Stomach (tissue), 9 donors: Measurements from ENCODE around the gene METTL24. TPM values are rescaled to one million over a fixed set of nuclear protein-coding genes. Genes with fewer than 3 reads are reported as not detected.

Experiments
- DNase-seq, 2 donors: peaks; one replicate each; pipeline versions ENCODE4 v3.0.0 to v3.0.0-alpha.2; 2013 to 2019
- H3K27ac ChIP-seq, 5 donors: fragments of 200-600 bp in 4 of 5; sonication (generic) in 4 of 5; one replicate each; pipeline ENCODE4 v1.5.1; 2013 to 2019; ENCODE audit warnings: mild to moderate bottlenecking in 1 of 5, moderate library complexity in 1 of 5
- H3K27me3 ChIP-seq, 3 donors: fragments of 200-600 bp; sonication (generic); one replicate each; pipeline ENCODE4 v1.5.1; 2017 to 2019; ENCODE audit warnings: mixed run types in 1 of 3
- H3K36me3 ChIP-seq, 4 donors: fragments of 200-600 bp; sonication (generic); 1 replicate in 3 of 4; 2 replicates in 1 of 4; pipeline ENCODE4 v1.5.1; 2016 to 2019
- H3K4me1 ChIP-seq, 4 donors: fragments of 200-600 bp; sonication (generic); one replicate each; pipeline ENCODE4 v1.5.1; 2016 to 2019
- H3K4me3 ChIP-seq, 4 donors: fragments of 200-600 bp; sonication (generic) in 3 of 4; one replicate each; pipeline ENCODE4 v1.5.1; 2016 to 2019; ENCODE audit warnings: mild to moderate bottlenecking in 1 of 4
- H3K9me3 ChIP-seq, 4 donors: fragments of 200-600 bp; sonication (generic); one replicate each; pipeline ENCODE4 v1.5.1; 2016 to 2019
- CTCF ChIP-seq, 7 experiments: fragments of 450-650 bp in 4 of 7; fragments of 200-600 bp in 3 of 7; sonication (generic) in 3 of 7; IDR thresholded peaks; one replicate each; pipeline ENCODE4 v1.5.1; 2016 to 2019; ENCODE audit warnings: antibody characterized with exemption in 7 of 7, control low read depth in 2 of 7, mild to moderate bottlenecking in 1 of 7
- EP300 ChIP-seq: sonication (generic); formaldehyde crosslinking; IDR thresholded peaks from one replicate; pipeline ENCODE4 v1.6.1; 2017; ENCODE audit warnings: antibody characterized with exemption
- POLR2A ChIP-seq, 4 donors: fragments of 450-650 bp; IDR thresholded peaks; one replicate each; pipeline ENCODE4 v1.6.1; 2016; ENCODE audit warnings: antibody characterized with exemption in 4 of 4, control low read depth in 2 of 4, mild to moderate bottlenecking in 1 of 4, moderate library complexity in 1 of 4
- POLR2AphosphoS5 ChIP-seq, 3 donors: sonication (generic); formaldehyde crosslinking; IDR thresholded peaks; one replicate each; pipeline ENCODE4 v1.6.1; 2016; ENCODE audit warnings: antibody characterized with exemption in 3 of 3
- WGBS, 5 donors: extraction: QIAGEN DNeasy Blood & Tissue Kit in 3 of 5; methylation state at CpG; one replicate each; pipeline versions ENCODE4 v1.1.5 to v1.1.7; 2013 to 2018; 5-methylcytosine and 5-hydroxymethylcytosine counted together
- intact Hi-C: fragments of 100-400 bp; cut with DNase I; formaldehyde crosslinking; loops from one replicate; pipeline ENCODE4 v1.15.1; 2023; ENCODE audit warnings: low total_unique reads
- polyA plus RNA-seq, 3 donors: library from polyadenylated mRNA; stranded (reverse); fragments of 200-250 nt; gene quantifications; one replicate each; pipeline ENCODE4 v1.2.3, GENCODE V29; 2013
- total RNA-seq, 5 donors: library from RNA; depleted of rRNA; stranded (reverse); fragments of >200 nt; gene quantifications; one replicate each; pipeline versions ENCODE4 v1.1.0 to v1.2.3, GENCODE V29; 2014 to 2016
- donor health status: healthy with polysubstance abuse.
- donor health status: Bipolar disorder and iron deficiency.
- donor health status: healthy.

METTL24 gene
- total and polyA plus RNA-seq, 8 donors, result 0.55 to 25.8 (median 2.8) TPM; not detected in 1

- Histone ChIP-seq H3K27ac (peak overlapping the region in 4 of 5 donors; percentile 16 to 92 (median 56)), H3K4me3 (no peak overlapping the region), H3K36me3 (no peaks in the 10 kb centered on the region), H3K4me1 (peaks cover 6 to 50% (median 20%) of the 10 kb centered on the region in 4 donors), H3K9me3 (no peaks in the 10 kb centered on the region), H3K27me3 (peaks cover 0 to 30% (median 20%) of the 10 kb centered on the region in 3 donors)
- TF ChIP-seq POLR2AphosphoS5 (IDR thresholded peaks at IDR 0.05), result no peak
- TF ChIP-seq EP300, result no peak
- no peak for TF ChIP-seq CTCF (IDR thresholded peaks at IDR 0.05)
- no peak for TF ChIP-seq POLR2A (IDR thresholded peaks at IDR 0.05)
- WGBS, 5 donors, result 64 to 84% (median 78%) methylated on average over 2 of the region's 2 CpGs
- no peak for DNase-seq
- intact Hi-C loops, result no loop called here
These were observed 3.1 kb downstream of the METTL24 start for GRCh38 chr6:110355022-110355421.

- no peak overlapping the region for H3K4me3 ChIP-seq
- 73 to 94% (median 86%) methylated on average over 2 of the region's 2 CpGs for WGBS, 5 donors
- H3K36me3 ChIP-seq, result no peaks in the 10 kb centered on the region
- H3K4me1 ChIP-seq, result peaks cover 6 to 52% (median 22%) of the 10 kb centered on the region in 4 donors
- H3K27ac ChIP-seq, result peak overlapping the region in 4 of 5 donors; percentile 13 to 92 (median 42)
- H3K9me3 ChIP-seq, result no peaks in the 10 kb centered on the region
- no peak for TF ChIP-seq POLR2AphosphoS5 (IDR thresholded peaks at IDR 0.05)
- no peak for TF ChIP-seq CTCF (IDR thresholded peaks at IDR 0.05)
- DNase-seq, result no peak
- intact Hi-C loops, result no loop called here
- H3K27me3 ChIP-seq, result peaks cover 0 to 23% (median 20%) of the 10 kb centered on the region in 3 donors
These were observed 4.0 kb downstream of the METTL24 start for GRCh38 chr6:110354153-110354552.

- Histone ChIP-seq H3K4me1 (peaks cover 6 to 52% (median 22%) of the 10 kb centered on the region in 4 donors), H3K9me3 (no peaks in the 10 kb centered on the region), H3K36me3 (no peaks in the 10 kb centered on the region), H3K27me3 (peaks cover 0 to 18% (median 16%) of the 10 kb centered on the region in 3 donors), H3K4me3 (no peak overlapping the region), H3K27ac (peak overlapping the region in 4 of 5 donors; percentile 62 to 92 (median 65))
- 63 to 79% (median 77%) methylated on average over 4 of the region's 4 CpGs for WGBS, 5 donors
- DNase-seq, result no peak
- TF ChIP-seq EP300 (no peak), CTCF (IDR thresholded peaks at IDR 0.05) (no peak), POLR2AphosphoS5 (IDR thresholded peaks at IDR 0.05) (no peak), POLR2A (IDR thresholded peaks at IDR 0.05) (no peak)
- intact Hi-C loops, result no loop called here
These were observed 4.6 kb downstream of the METTL24 start for GRCh38 chr6:110353457-110354001.

DNA sequence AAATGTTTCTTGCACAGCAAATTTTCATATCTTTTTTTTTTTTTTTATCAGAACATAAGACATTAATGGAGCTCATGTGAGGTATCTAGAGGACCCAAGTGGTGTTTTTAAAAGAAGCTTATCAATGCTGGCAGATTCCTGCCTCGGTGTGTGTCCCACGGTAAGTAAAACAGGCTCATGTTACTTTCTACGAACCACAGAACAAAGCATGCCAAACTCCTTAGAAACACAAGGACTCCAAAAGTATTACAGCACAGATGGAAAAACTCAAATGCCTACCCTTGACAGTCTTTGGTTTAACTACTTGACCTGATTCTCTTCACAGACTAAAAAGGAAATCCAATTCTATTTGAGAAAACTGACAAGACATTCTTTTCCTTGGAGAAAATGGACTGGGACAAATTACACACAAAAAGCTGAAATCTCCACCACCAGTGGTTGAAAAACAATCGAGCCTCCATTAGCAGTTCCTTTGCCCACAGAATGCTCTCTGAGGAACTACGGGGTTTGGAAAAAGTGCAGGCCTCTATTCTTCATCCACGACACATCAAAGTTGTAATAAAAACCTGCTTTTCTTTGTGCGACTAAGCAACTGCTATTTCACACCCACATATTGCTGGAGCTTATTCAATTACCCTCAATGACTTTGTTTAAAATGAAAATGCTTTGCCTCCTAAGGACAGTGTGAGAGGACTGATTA is 5.4 kb downstream of the METTL24 start:
- Histone ChIP-seq H3K4me1 (peaks cover 6 to 46% (median 20%) of the 10 kb centered on the region in 4 donors), H3K4me3 (no peak overlapping the region), H3K27ac (peak overlapping the region in 4 of 5 donors; percentile 62 to 92 (median 65)), H3K36me3 (no peaks in the 10 kb centered on the region), H3K27me3 (peaks cover 0 to 11% (median 9%) of the 10 kb centered on the region in 3 donors), H3K9me3 (no peaks in the 10 kb centered on the region)
- peak in 1 of 2 donors; percentile 44 for DNase-seq
- 54 to 69% (median 59%) methylated on average over 7 of the region's 7 CpGs for WGBS, 5 donors
- TF ChIP-seq CTCF (IDR thresholded peaks at IDR 0.05), result no peak
- TF ChIP-seq EP300, result no peak
- TF ChIP-seq POLR2A (IDR thresholded peaks at IDR 0.05), result no peak
- peak in 1 of 3 donors; percentile 14 for TF ChIP-seq POLR2AphosphoS5 (IDR thresholded peaks at IDR 0.05)
- intact Hi-C loops, result no loop called here
